Measurements from ENCODE around the gene TENM3. TPM values are rescaled to one million over a fixed set of nuclear protein-coding genes. Genes with fewer than 3 reads are reported as not detected.

TENM3 gene
- total RNA-seq, 2 experiments from 2014 or later: not detected

DNA sequence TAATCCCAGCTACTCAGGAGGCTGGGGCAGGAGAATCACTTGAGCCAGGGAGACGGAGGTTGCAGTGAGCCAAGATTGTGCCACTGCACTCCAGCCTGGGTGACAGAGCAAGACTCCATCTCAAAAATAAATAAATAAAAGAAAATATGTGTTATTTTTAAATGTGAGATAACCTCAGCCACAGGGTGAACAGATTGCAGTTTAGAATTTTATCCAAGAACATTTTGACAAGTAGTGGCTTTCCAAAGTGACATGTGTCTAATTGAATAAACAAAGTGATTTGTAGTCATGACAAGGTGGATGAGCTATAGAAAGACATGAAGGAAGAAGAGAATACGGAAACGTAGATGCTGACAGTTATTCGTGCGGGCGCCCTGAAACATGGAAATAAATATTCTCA is 497.9 kb downstream of the TENM3 start:
- DNase-seq (no peak), ATAC-seq (ENCODE audit: poor library complexity) (no peak)
- no peaks in the 10 kb centered on the region for H3K36me3 Mint-ChIP-seq (ENCODE audit: low read depth)
- no peaks in the 10 kb centered on the region for H3K36me3 ChIP-seq (ENCODE audit: insufficient read depth, low read length)
- no peak for TF ChIP-seq CTCF (IDR thresholded peaks at IDR 0.05)
- CTCF ChIA-PET: no interaction called here
- no peaks in the 10 kb centered on the region for H3K27me3 Mint-ChIP-seq
- no peaks in the 10 kb centered on the region for H3K4me1 Mint-ChIP-seq (ENCODE audit: low read depth)
- no peaks in the 10 kb centered on the region for H3K4me1 ChIP-seq (ENCODE audit: insufficient read depth, low read length)
- no peaks in the 10 kb centered on the region for H3K9me3 Mint-ChIP-seq
- no peaks in the 10 kb centered on the region for H3K9me3 ChIP-seq (ENCODE audit: control insufficient read depth in 1 of 2, insufficient read depth in 1 of 2, low read length in 2 of 2)
- H3K27ac ChIP-seq (ENCODE audit: low read depth in 1 of 2, low read length in 2 of 2): no peak overlapping the region
- intact Hi-C loops (cut with DNase I, micrococcal nuclease): loop anchor here in 1 of 2 experiments (5.0 kb wide), 1 partner anchor 49 kb away; no protein-coding TSS in a partner anchor
- no peak overlapping the region for H3K4me3 Mint-ChIP-seq
- no peak overlapping the region for H3K27ac Mint-ChIP-seq
- H3K4me3 ChIP-seq (ENCODE audit: low read length): no peak overlapping the region
- H3K27me3 ChIP-seq (ENCODE audit: control insufficient read depth in 1 of 2, insufficient read depth in 2 of 2, low read length in 2 of 2): no peaks in the 10 kb centered on the region
- POLR2A ChIA-PET: no interaction called here

- no peak for DNase-seq
- POLR2A ChIA-PET: no interaction called here
- Histone ChIP-seq H3K9me3 (ENCODE audit: control insufficient read depth in 1 of 2, insufficient read depth in 1 of 2, low read length in 2 of 2) (no peaks in the 10 kb centered on the region), H3K4me3 (ENCODE audit: low read length) (no peak overlapping the region), H3K27ac (ENCODE audit: low read depth in 1 of 2, low read length in 2 of 2) (no peak overlapping the region), H3K27me3 (ENCODE audit: control insufficient read depth in 1 of 2, insufficient read depth in 2 of 2, low read length in 2 of 2) (no peaks in the 10 kb centered on the region), H3K36me3 (ENCODE audit: insufficient read depth, low read length) (no peaks in the 10 kb centered on the region), H3K4me1 (ENCODE audit: insufficient read depth, low read length) (no peaks in the 10 kb centered on the region)
- Mint-ChIP-seq H3K4me3 (no peak overlapping the region), H3K36me3 (ENCODE audit: low read depth) (no peaks in the 10 kb centered on the region), H3K4me1 (ENCODE audit: low read depth) (no peaks in the 10 kb centered on the region), H3K27me3 (no peaks in the 10 kb centered on the region), H3K27ac (no peak overlapping the region), H3K9me3 (no peaks in the 10 kb centered on the region)
- intact Hi-C loops (cut with DNase I, micrococcal nuclease): loop anchor here in 1 of 2 experiments (5.0 kb wide), 1 partner anchor 50 kb away; no protein-coding TSS in a partner anchor
- no peak for TF ChIP-seq CTCF (IDR thresholded peaks at IDR 0.05)
- CTCF ChIA-PET: no interaction called here
- ATAC-seq (ENCODE audit: poor library complexity): no peak
Observed at GRCh38 chr4:182741914-182742313, 498.7 kb downstream of the TENM3 start.

DNA sequence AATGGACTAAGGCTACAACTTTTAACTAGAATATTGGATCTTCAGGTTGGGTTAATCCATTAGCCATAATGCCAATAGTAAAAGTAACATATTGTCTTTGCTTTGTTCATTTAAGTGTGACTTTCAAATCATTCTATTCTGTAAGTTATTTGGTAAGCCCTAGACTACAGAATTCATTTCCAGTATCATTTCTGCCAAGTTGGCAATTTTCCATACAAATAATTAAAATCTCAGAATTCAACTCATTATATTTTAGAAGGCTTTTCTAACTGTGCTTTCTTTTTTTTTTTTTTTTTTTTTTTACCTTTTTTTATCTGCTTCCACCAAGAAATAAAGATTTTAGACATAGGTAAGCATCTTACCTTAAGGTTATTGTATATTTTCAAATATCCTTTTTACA is 500.6 kb downstream of the TENM3 start:
- ChIA-PET POLR2A (no interaction called here), CTCF (no interaction called here)
- TF ChIP-seq CTCF (IDR thresholded peaks at IDR 0.05): no peak
- H3K4me3 ChIP-seq (ENCODE audit: low read length): no peak overlapping the region
- no peaks in the 10 kb centered on the region for H3K4me1 Mint-ChIP-seq (ENCODE audit: low read depth)
- no peaks in the 10 kb centered on the region for H3K27me3 Mint-ChIP-seq
- DNase-seq (no peak), ATAC-seq (ENCODE audit: poor library complexity) (no peak)
- no peak overlapping the region for H3K4me3 Mint-ChIP-seq
- H3K27ac Mint-ChIP-seq: no peak overlapping the region
- no peaks in the 10 kb centered on the region for H3K27me3 ChIP-seq (ENCODE audit: control insufficient read depth in 1 of 2, insufficient read depth in 2 of 2, low read length in 2 of 2)
- no peaks in the 10 kb centered on the region for H3K9me3 Mint-ChIP-seq
- H3K36me3 ChIP-seq (ENCODE audit: insufficient read depth, low read length): no peaks in the 10 kb centered on the region
- no peaks in the 10 kb centered on the region for H3K36me3 Mint-ChIP-seq (ENCODE audit: low read depth)
- H3K9me3 ChIP-seq (ENCODE audit: control insufficient read depth in 1 of 2, insufficient read depth in 1 of 2, low read length in 2 of 2): no peaks in the 10 kb centered on the region
- H3K27ac ChIP-seq (ENCODE audit: low read depth in 1 of 2, low read length in 2 of 2): no peak overlapping the region
- no peaks in the 10 kb centered on the region for H3K4me1 ChIP-seq (ENCODE audit: insufficient read depth, low read length)
- intact Hi-C loops (cut with DNase I, micrococcal nuclease): loop anchor here in 1 of 2 experiments (5.0 kb wide), 1 partner anchor 52 kb away; no protein-coding TSS in a partner anchor
